DMS53 (cell line): ENCODE measurements around the gene RADIL.
A peak's percentile ranks its signal among the peaks of the same experiment; 100 is the strongest.

Source experiments
- DNase-seq: peaks from one replicate; lab custom pipeline; 2025; lab: John Stamatoyannopoulos, UW

RADIL gene

GRCh38 chr7:4851459-4852422 lies 31.8 kb downstream of the RADIL start:
- peak; percentile 51 for DNase-seq

- DNase-seq: no peak
Measured at GRCh38 chr7:4850262-4850795, 33.2 kb downstream of the RADIL start.

GRCh38 chr7:4849390-4849789 lies 34.1 kb downstream of the RADIL start:
- DNase-seq: peak; percentile 82

GRCh38 chr7:4845740-4846142 lies 37.8 kb downstream of the RADIL start:
- no peak for DNase-seq

GRCh38 chr7:4842319-4843064 lies 41.0 kb downstream of the RADIL start:
- no peak for DNase-seq

GRCh38 chr7:4841836-4842235 lies 41.7 kb downstream of the RADIL start:
- DNase-seq: no peak

GRCh38 chr7:4841007-4841784 lies 42.3 kb downstream of the RADIL start:
- DNase-seq: no peak

GRCh38 chr7:4840079-4840501 lies 43.4 kb downstream of the RADIL start:
- DNase-seq: no peak

GRCh38 chr7:4838626-4839334 lies 44.7 kb downstream of the RADIL start:
- peak; percentile 20 for DNase-seq

- DNase-seq: no peak
Measured at GRCh38 chr7:4837803-4838625, 45.5 kb downstream of the RADIL start.

GRCh38 chr7:4837041-4837802 lies 46.3 kb downstream of the RADIL start:
- no peak for DNase-seq

- DNase-seq: no peak
Measured at GRCh38 chr7:4836206-4836661, 47.3 kb downstream of the RADIL start.

- no peak for DNase-seq
Measured at GRCh38 chr7:4835398-4836205, 47.9 kb downstream of the RADIL start.

- DNase-seq: no peak
Measured at GRCh38 chr7:4834601-4835397, 48.7 kb downstream of the RADIL start.

- no peak for DNase-seq
Measured at GRCh38 chr7:4833691-4834600, 49.6 kb downstream of the RADIL start.

- DNase-seq: no peak
Measured at GRCh38 chr7:4833176-4833575, 50.3 kb downstream of the RADIL start.

- no peak for DNase-seq
Measured at GRCh38 chr7:4832711-4833110, 50.8 kb downstream of the RADIL start.
